SK-N-SH treated with all-trans-retinoic acid at 6 μM for 48 hours (cell line): ENCODE data around the gene DPF3.

Experiments used
- CREB5 ChIP-seq: fragments of 250-450 bp; sonication (Bioruptor Pico); IDR thresholded peaks from 2 replicates; pipeline ENCODE4 v1.5.1; 2020; ENCODE audit warnings: low read depth, mild to moderate bottlenecking, moderate library complexity
- CSDC2 ChIP-seq: fragments of 250-450 bp; sonication (Bioruptor Pico); IDR thresholded peaks from 2 replicates; pipeline ENCODE4 v1.5.0; 2020; ENCODE audit warnings: mild to moderate bottlenecking, moderate library complexity
- CSRNP3 ChIP-seq: fragments of 250-450 bp; sonication (Bioruptor Pico); IDR thresholded peaks from 2 replicates; pipeline ENCODE4 v1.5.1; 2021; ENCODE audit warnings: mild to moderate bottlenecking, moderate library complexity
- GLIS3 ChIP-seq: fragments of 250-450 bp; sonication (Bioruptor Pico); IDR thresholded peaks from 2 replicates; pipeline ENCODE4 v1.5.0; 2020; ENCODE audit warnings: mild to moderate bottlenecking, moderate library complexity
- RARB ChIP-seq: fragments of 250-450 bp; sonication (Bioruptor Pico); IDR thresholded peaks from 2 replicates; pipeline ENCODE4 v1.8.0; 2021; ENCODE audit warnings: mild to moderate bottlenecking, moderate library complexity
- ZC3H10 ChIP-seq: fragments of 250-450 bp; sonication (Bioruptor Pico); IDR thresholded peaks from 2 replicates; pipeline ENCODE4 v1.5.1; 2021; ENCODE audit warnings: mild to moderate bottlenecking, moderate library complexity
- ZNF565 ChIP-seq: fragments of 450-650 bp; formaldehyde crosslinking; conservative IDR thresholded peaks from 2 replicates; pipeline ENCODE4 v1.5.0; 2020; ENCODE audit warnings: low read depth, mild to moderate bottlenecking, moderate library complexity
- ZNF8 ChIP-seq: fragments of 450-650 bp; formaldehyde crosslinking; IDR thresholded peaks from 2 replicates; pipeline ENCODE4 v1.5.0; 2020; ENCODE audit warnings: mild to moderate bottlenecking, moderate library complexity

GRCh38 chr14:72883109-72883508 lies 10.8 kb downstream of the DPF3 start:
- TF ChIP-seq GLIS3 (no peak), CREB5 (CRISPR knock-in tag) (no peak), CSDC2 (CRISPR knock-in tag) (no peak), ZNF565 (CRISPR knock-in tag) (no peak), ZNF8 (CRISPR knock-in tag) (no peak), RARB (CRISPR knock-in tag) (no peak), ZC3H10 (CRISPR knock-in tag) (no peak), CSRNP3 (CRISPR knock-in tag) (no peak)
